ENCODE results near the gene SYNGAP1.

DNA sequence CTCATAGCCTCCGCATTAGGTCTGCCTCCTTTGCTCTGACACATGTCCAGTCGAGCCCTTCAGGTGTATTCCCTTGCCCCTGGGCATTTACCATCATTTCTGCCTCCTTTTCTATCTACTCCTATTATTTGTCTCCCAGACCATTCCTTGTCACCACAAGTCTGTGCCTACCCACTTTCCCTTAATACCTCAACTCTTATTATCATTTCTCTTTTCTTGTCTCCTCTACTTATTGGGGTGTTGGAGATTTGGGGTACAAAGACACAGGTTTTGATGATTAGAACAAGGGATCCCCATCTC is 1.4 kb downstream of the SYNGAP1 start:
- TF ChIP-seq, protein P1, sequence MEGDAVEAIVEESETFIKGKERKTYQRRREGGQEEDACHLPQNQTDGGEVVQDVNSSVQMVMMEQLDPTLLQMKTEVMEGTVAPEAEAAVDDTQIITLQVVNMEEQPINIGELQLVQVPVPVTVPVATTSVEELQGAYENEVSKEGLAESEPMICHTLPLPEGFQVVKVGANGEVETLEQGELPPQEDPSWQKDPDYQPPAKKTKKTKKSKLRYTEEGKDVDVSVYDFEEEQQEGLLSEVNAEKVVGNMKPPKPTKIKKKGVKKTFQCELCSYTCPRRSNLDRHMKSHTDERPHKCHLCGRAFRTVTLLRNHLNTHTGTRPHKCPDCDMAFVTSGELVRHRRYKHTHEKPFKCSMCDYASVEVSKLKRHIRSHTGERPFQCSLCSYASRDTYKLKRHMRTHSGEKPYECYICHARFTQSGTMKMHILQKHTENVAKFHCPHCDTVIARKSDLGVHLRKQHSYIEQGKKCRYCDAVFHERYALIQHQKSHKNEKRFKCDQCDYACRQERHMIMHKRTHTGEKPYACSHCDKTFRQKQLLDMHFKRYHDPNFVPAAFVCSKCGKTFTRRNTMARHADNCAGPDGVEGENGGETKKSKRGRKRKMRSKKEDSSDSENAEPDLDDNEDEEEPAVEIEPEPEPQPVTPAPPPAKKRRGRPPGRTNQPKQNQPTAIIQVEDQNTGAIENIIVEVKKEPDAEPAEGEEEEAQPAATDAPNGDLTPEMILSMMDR (IDR thresholded peaks at IDR 0.05; ENCODE audit: poor library complexity, severe bottlenecking) = no peak
- TF ChIP-seq POLR2AphosphoS5 (IDR thresholded peaks at IDR 0.05) (no peak), TAF1 (IDR thresholded peaks at IDR 0.05; ENCODE audit: low read depth) (no peak), EP300 (conservative IDR thresholded peaks at IDR 0.05; ENCODE audit: poor library complexity, severe bottlenecking) (no peak), EZH2 (IDR thresholded peaks at IDR 0.05; ENCODE audit: borderline replicate concordance, insufficient read depth, low read length, poor library complexity, severe bottlenecking) (no peak), MXI1 (conservative IDR thresholded peaks at IDR 0.05; ENCODE audit: poor library complexity, severe bottlenecking) (no peak)
- TF ChIP-seq, protein P2, sequence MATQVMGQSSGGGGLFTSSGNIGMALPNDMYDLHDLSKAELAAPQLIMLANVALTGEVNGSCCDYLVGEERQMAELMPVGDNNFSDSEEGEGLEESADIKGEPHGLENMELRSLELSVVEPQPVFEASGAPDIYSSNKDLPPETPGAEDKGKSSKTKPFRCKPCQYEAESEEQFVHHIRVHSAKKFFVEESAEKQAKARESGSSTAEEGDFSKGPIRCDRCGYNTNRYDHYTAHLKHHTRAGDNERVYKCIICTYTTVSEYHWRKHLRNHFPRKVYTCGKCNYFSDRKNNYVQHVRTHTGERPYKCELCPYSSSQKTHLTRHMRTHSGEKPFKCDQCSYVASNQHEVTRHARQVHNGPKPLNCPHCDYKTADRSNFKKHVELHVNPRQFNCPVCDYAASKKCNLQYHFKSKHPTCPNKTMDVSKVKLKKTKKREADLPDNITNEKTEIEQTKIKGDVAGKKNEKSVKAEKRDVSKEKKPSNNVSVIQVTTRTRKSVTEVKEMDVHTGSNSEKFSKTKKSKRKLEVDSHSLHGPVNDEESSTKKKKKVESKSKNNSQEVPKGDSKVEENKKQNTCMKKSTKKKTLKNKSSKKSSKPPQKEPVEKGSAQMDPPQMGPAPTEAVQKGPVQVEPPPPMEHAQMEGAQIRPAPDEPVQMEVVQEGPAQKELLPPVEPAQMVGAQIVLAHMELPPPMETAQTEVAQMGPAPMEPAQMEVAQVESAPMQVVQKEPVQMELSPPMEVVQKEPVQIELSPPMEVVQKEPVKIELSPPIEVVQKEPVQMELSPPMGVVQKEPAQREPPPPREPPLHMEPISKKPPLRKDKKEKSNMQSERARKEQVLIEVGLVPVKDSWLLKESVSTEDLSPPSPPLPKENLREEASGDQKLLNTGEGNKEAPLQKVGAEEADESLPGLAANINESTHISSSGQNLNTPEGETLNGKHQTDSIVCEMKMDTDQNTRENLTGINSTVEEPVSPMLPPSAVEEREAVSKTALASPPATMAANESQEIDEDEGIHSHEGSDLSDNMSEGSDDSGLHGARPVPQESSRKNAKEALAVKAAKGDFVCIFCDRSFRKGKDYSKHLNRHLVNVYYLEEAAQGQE (IDR thresholded peaks at IDR 0.05; ENCODE audit: borderline replicate concordance) = no peak

Measured in neural cell (in vitro differentiated cells).